ENCODE results near the gene COL6A1. TPM values are rescaled to one million over a fixed set of nuclear protein-coding genes. Genes with fewer than 3 reads are reported as not detected.

Gene COL6A1
- total and polyA plus RNA-seq, 2 of the 13 experiments (the other 11 are each of a cell fraction or from before 2014, with no cell fraction given): 3.1 to 4.8 TPM

DNA sequence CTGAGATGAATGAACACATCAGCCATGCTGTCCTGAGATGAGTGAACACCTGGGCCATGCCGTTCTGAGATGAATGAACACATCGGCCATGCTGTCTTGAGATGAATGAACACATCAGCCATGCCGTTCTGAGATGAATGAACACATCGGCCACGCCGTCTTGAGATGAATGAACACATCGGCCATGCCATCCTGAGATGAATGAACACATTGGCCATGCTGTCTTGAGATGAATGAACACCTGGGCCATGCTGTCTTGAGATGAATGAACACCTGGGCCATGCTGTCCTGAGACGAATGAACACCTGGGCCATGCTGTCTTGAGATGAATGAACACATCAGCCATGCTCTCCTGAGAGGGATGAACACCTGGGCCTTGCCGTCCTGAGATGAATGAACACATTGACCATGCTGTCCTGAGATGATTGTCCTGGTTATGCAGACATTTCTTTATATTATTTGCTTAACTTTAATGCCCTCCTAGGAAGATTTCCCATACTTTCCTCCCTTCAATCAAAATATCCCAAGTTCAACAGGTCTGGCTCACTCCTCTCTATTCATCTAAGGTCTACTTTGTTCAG, 48.6 kb upstream of the COL6A1 start:
- ChIA-PET CTCF (ENCODE audit: low intra/inter-chr PET ratio, low total read pairs) (no interaction called here), POLR2A (no interaction called here)
- 2% methylated on average over 4 of the region's 9 CpGs for WGBS (ENCODE audit: low lambda C conversion rate)
- Histone ChIP-seq H3K4me1 (ENCODE audit: insufficient read depth, low read length) (no peaks in the 10 kb centered on the region), H3K79me2 (ENCODE audit: insufficient read depth, low read length) (no peaks in the 10 kb centered on the region), H3K27me3 (ENCODE audit: control insufficient read depth in 1 of 2, insufficient read depth in 2 of 2, low read length in 2 of 2) (peaks cover 6 to 58% of the 10 kb centered on the region in 2 experiments), H3K9ac (ENCODE audit: insufficient read depth, low read depth, low read length) (no peak overlapping the region), H3K36me3 (replicated peaks in 1 of 2; ENCODE audit: control insufficient read depth in 1 of 2, insufficient read depth in 2 of 2, low read length in 2 of 2) (no peaks in the 10 kb centered on the region), H3K9me3 (ENCODE audit: low read length) (no peaks in the 10 kb centered on the region), H4K20me1 (ENCODE audit: insufficient read depth, low read length) (no peaks in the 10 kb centered on the region), H3K27ac (ENCODE audit: extremely low read length, insufficient read depth, low read length) (no peak overlapping the region), H2AFZ (ENCODE audit: low read length) (no peak overlapping the region), H3K4me3 (replicated peaks in 1 of 3; ENCODE audit: insufficient read depth in 1 of 3, low read depth in 2 of 3, low read length in 3 of 3) (no peak overlapping the region), H3K4me2 (ENCODE audit: low read depth, low read length) (no peak overlapping the region)
- intact Hi-C loops (cut with micrococcal nuclease; ENCODE audit: unreplicated experiment): no loop called here
- FAIRE-seq (no peak), DNase-seq (ENCODE audit: low spot score) (no peak), ATAC-seq (no peak)
- TF ChIP-seq, protein P1, sequence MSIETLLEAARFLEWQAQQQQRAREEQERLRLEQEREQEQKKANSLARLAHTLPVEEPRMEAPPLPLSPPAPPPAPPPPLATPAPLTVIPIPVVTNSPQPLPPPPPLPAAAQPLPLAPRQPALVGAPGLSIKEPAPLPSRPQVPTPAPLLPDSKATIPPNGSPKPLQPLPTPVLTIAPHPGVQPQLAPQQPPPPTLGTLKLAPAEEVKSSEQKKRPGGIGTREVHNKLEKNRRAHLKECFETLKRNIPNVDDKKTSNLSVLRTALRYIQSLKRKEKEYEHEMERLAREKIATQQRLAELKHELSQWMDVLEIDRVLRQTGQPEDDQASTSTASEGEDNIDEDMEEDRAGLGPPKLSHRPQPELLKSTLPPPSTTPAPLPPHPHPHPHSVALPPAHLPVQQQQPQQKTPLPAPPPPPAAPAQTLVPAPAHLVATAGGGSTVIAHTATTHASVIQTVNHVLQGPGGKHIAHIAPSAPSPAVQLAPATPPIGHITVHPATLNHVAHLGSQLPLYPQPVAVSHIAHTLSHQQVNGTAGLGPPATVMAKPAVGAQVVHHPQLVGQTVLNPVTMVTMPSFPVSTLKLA (IDR thresholded peaks at IDR 0.05): peak; percentile 82
- TF ChIP-seq MTF1 (CRISPR knock-in tag; IDR thresholded peaks at IDR 0.05): no peak
- BruUV-seq (replicated peaks): no TSS peak
- in situ Hi-C loops (cut with HindIII; ENCODE audit: extremely low pct_ligation_motif_present, low pct_unique_long_range_greater_than_20kb): no loop called here

DNA sequence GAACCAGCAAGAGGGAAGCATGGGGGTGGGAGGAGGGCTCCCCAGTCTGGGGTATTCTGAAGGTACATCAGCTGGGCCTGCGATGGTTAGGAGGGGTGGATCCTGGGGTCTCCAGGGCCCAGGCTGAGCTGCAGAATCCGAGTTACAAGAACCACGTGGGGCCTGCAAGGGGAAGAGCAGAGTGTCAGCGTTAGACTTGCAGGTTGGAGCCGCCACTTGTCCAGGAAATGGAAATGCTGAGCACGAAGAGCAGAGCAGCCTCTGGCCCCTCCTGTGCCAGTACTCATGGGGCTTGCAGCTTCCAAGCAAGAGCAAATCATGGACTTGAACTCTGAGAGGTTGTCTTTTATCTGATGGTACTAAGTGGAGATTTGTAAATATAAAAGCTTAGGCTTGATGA, 47.5 kb upstream of the COL6A1 start:
- ChIA-PET CTCF (ENCODE audit: low intra/inter-chr PET ratio, low total read pairs) (no interaction called here), POLR2A (no interaction called here)
- Histone ChIP-seq H3K79me2 (ENCODE audit: insufficient read depth, low read length) (no peaks in the 10 kb centered on the region), H3K9me3 (ENCODE audit: low read length) (no peaks in the 10 kb centered on the region), H3K9ac (ENCODE audit: insufficient read depth, low read depth, low read length) (no peak overlapping the region), H3K27ac (ENCODE audit: extremely low read length, insufficient read depth, low read length) (no peak overlapping the region), H3K4me2 (ENCODE audit: low read depth, low read length) (no peak overlapping the region), H3K4me3 (replicated peaks in 1 of 3; ENCODE audit: insufficient read depth in 1 of 3, low read depth in 2 of 3, low read length in 3 of 3) (no peak overlapping the region), H3K36me3 (replicated peaks in 1 of 2; ENCODE audit: control insufficient read depth in 1 of 2, insufficient read depth in 2 of 2, low read length in 2 of 2) (no peaks in the 10 kb centered on the region), H2AFZ (ENCODE audit: low read length) (no peak overlapping the region), H3K4me1 (ENCODE audit: insufficient read depth, low read length) (no peaks in the 10 kb centered on the region), H4K20me1 (ENCODE audit: insufficient read depth, low read length) (no peaks in the 10 kb centered on the region; the same call in 1 of the 2 replicates), H3K27me3 (ENCODE audit: control insufficient read depth in 1 of 2, insufficient read depth in 2 of 2, low read length in 2 of 2) (peaks cover 6 to 62% of the 10 kb centered on the region in 2 experiments)
- BruUV-seq (replicated peaks): no TSS peak
- DNase-seq (ENCODE audit: low spot score): no peak
- FAIRE-seq: no peak
- in situ Hi-C loops (cut with HindIII; ENCODE audit: extremely low pct_ligation_motif_present, low pct_unique_long_range_greater_than_20kb): no loop called here
- 15% methylated on average over 6 of the region's 6 CpGs for WGBS (ENCODE audit: low lambda C conversion rate)
- ATAC-seq: no peak
- intact Hi-C loops (cut with micrococcal nuclease; ENCODE audit: unreplicated experiment): no loop called here
- TF ChIP-seq, protein P2, sequence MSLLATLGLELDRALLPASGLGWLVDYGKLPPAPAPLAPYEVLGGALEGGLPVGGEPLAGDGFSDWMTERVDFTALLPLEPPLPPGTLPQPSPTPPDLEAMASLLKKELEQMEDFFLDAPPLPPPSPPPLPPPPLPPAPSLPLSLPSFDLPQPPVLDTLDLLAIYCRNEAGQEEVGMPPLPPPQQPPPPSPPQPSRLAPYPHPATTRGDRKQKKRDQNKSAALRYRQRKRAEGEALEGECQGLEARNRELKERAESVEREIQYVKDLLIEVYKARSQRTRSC (CRISPR knock-in tag; IDR thresholded peaks at IDR 0.05; ENCODE audit: low read depth): no peak
- TF ChIP-seq HOXA9 (CRISPR knock-in tag; IDR thresholded peaks at IDR 0.05; ENCODE audit: borderline replicate concordance) (no peak), KMT2A (CRISPR knock-in tag; IDR thresholded peaks at IDR 0.05) (no peak), GABPB1 (CRISPR knock-in tag; IDR thresholded peaks at IDR 0.05) (no peak), ZNF350 (CRISPR knock-in tag; IDR thresholded peaks at IDR 0.05; ENCODE audit: borderline replicate concordance, low read depth) (no peak)
- TF ChIP-seq, protein P3, sequence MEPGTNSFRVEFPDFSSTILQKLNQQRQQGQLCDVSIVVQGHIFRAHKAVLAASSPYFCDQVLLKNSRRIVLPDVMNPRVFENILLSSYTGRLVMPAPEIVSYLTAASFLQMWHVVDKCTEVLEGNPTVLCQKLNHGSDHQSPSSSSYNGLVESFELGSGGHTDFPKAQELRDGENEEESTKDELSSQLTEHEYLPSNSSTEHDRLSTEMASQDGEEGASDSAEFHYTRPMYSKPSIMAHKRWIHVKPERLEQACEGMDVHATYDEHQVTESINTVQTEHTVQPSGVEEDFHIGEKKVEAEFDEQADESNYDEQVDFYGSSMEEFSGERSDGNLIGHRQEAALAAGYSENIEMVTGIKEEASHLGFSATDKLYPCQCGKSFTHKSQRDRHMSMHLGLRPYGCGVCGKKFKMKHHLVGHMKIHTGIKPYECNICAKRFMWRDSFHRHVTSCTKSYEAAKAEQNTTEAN (CRISPR knock-in tag; conservative IDR thresholded peaks at IDR 0.05): no peak

Data from HepG2 (cell line).